HepG2 (cell line): ENCODE data around the gene IFNG-AS1. TPM values are rescaled to one million over a fixed set of nuclear protein-coding genes. Genes with fewer than 3 reads are reported as not detected.

Source experiments
- ATAC-seq: fragments of 200-7000 bp; cut with Tn5 transposase; 3 replicates; pipeline ENCODE4 v1.9.1; 2020; ENCODE audit warnings: mild to moderate bottlenecking, moderate library complexity
- BruUV-seq: library from RNA; stranded (reverse); fragments of 400-500 nt; replicated peaks from 2 replicates; lab custom pipeline; 2021; lab: Mats Ljungman, UMichigan
- CTCF ChIA-PET: fragments of 300-600 bp; formaldehyde crosslinking; extraction: SDS; loops from one replicate; lab custom pipeline; 2021; ENCODE audit warnings: low total read pairs, inconsistent platforms, low intra/inter-chr PET ratio; lab: Yijun Ruan, JAX
- POLR2A ChIA-PET: fragments of 350-600 bp; sonication (Branson Sonifier 250); formaldehyde crosslinking; loops from one replicate; lab custom pipeline; 2020; ENCODE audit warnings: antibody characterized with exemption, inconsistent platforms; lab: Yijun Ruan, JAX
- DNase-seq: peaks from one replicate; pipeline ENCODE4 v3.0.0-alpha.2; 2015; ENCODE audit warnings: low spot score
- FAIRE-seq: peaks from 3 replicates; lab custom pipeline; 2011; peaks lifted over from hg19 to GRCh38; lab: Jason Lieb, UNC
- H2AFZ ChIP-seq: one replicate; pipeline ENCODE4 v1.6.1; 2011; ENCODE audit warnings: low read length, inconsistent platforms
- H3K27ac ChIP-seq: fragments of 300-600 bp; 3 replicates; pipeline ENCODE4 v1.8.0; 2011; ENCODE audit warnings: mixed run types, mild to moderate bottlenecking, mixed read lengths, low read length, inconsistent platforms; ENCODE audit not compliant: insufficient read depth; ENCODE audit errors: extremely low read length
- H3K27me3 ChIP-seq, 2 experiments: fragments of 200-600 bp in 1 of 2; 2 replicates in 1 of 2; 3 replicates in 1 of 2; pipeline versions ENCODE4 v1.6.0 to v1.8.0; 2011; ENCODE audit warnings: low read length in 2 of 2, mild to moderate bottlenecking in 2 of 2, moderate library complexity in 2 of 2, inconsistent platforms in 1 of 2; ENCODE audit not compliant: insufficient read depth in 2 of 2, control insufficient read depth in 1 of 2
- H3K36me3 ChIP-seq, 2 experiments: fragments of 200-600 bp in 1 of 2; replicated peaks in 1 of 2; 2 replicates in 1 of 2; 3 replicates in 1 of 2; pipeline versions ENCODE4 v1.5.1 to v1.8.0; 2011; ENCODE audit warnings: low read length in 2 of 2, inconsistent platforms in 1 of 2; ENCODE audit not compliant: insufficient read depth in 2 of 2, control insufficient read depth in 1 of 2
- H3K4me1 ChIP-seq: 2 replicates; pipeline ENCODE4 v1.5.1; 2012; ENCODE audit warnings: low read length, inconsistent platforms; ENCODE audit not compliant: insufficient read depth
- H3K4me2 ChIP-seq: 2 replicates; pipeline ENCODE4 v1.6.0; 2011; ENCODE audit warnings: low read depth, low read length, inconsistent platforms
- H3K4me3 ChIP-seq, 3 experiments: fragments of 200-600 bp in 1 of 3; sonication (generic), shearing (Covaris generic) in 1 of 3; replicated peaks in 1 of 3; 2 replicates each; pipeline ENCODE4 v1.5.1; 2011 to 2016; ENCODE audit warnings: low read length in 3 of 3, inconsistent platforms in 2 of 3, low read depth in 2 of 3, mild to moderate bottlenecking in 2 of 3, control low read depth in 1 of 3, mixed read lengths in 1 of 3; ENCODE audit not compliant: insufficient read depth in 1 of 3
- H3K79me2 ChIP-seq: one replicate; pipeline ENCODE4 v1.6.1; 2011; ENCODE audit warnings: low read length, inconsistent platforms; ENCODE audit not compliant: insufficient read depth
- H3K9ac ChIP-seq: 2 replicates; pipeline ENCODE4 v1.6.0; 2011; ENCODE audit warnings: mild to moderate bottlenecking, low read depth, low read length, inconsistent platforms; ENCODE audit not compliant: insufficient read depth
- H3K9me3 ChIP-seq: 2 replicates; pipeline ENCODE4 v1.5.1; 2012; ENCODE audit warnings: mild to moderate bottlenecking, low read length
- H4K20me1 ChIP-seq: 2 replicates; pipeline ENCODE4 v1.6.0; 2011; ENCODE audit warnings: inconsistent platforms, mild to moderate bottlenecking, low read length, moderate library complexity; ENCODE audit not compliant: insufficient read depth
- CBX1 ChIP-seq: IDR thresholded peaks from one replicate; pipeline ENCODE4 v1.6.1; 2016; ENCODE audit warnings: antibody characterized with exemption, low read depth
- LCORL ChIP-seq, 2 experiments: fragments of 450-650 bp in 1 of 2; sonication (generic) in 1 of 2; formaldehyde crosslinking in 1 of 2; IDR thresholded peaks; 2 replicates each; pipeline versions ENCODE4 v1.5.0 to v1.6.1; 2017 to 2020; ENCODE audit warnings: antibody characterized with exemption in 1 of 2, missing genetic modification reagents in 1 of 2
- POGZ ChIP-seq: sonication (generic); formaldehyde crosslinking; IDR thresholded peaks from 2 replicates; pipeline ENCODE4 v1.4.0; 2020; ENCODE audit warnings: mild to moderate bottlenecking, missing genetic modification reagents
- SALL1 ChIP-seq: sonication (generic); formaldehyde crosslinking; IDR thresholded peaks from 2 replicates; pipeline ENCODE4 v1.8.0; 2022; ENCODE audit warnings: mild to moderate bottlenecking, missing genetic modification reagents
- WGBS: methylation state at CpG from one replicate; pipeline ENCODE4 v1.1.6; 2017; ENCODE audit warnings: low lambda C conversion rate; 5-methylcytosine and 5-hydroxymethylcytosine counted together
- in situ Hi-C: cut with HindIII; loops from 2 replicates; pipeline ENCODE4 v1.10.0; 2017; ENCODE audit warnings: low pct_unique_long_range_greater_than_20kb; ENCODE audit not compliant: extremely low pct_ligation_motif_present
- intact Hi-C: fragments of 100-400 bp; cut with micrococcal nuclease; formaldehyde crosslinking; loops from one replicate; pipeline ENCODE4 v1.10.0; 2022; ENCODE audit not compliant: unreplicated experiment
- polyA plus RNA-seq, 8 experiments: library from polyadenylated mRNA; depleted of rRNA in 3 of 8; stranded (reverse) in 7 of 8; unstranded in 1 of 8; fragments of >200 nt; fragmentation: Illumina TruSeq in 4 of 8; extraction: Trizol in 4 of 8; gene quantifications; 2 replicates each; pipeline versions ENCODE4 v1.2.1 to v1.2.3, GENCODE V29; 2011 to 2016; ENCODE audit warnings: low read depth in 4 of 8, missing spikeins in 1 of 8, mixed read lengths in 1 of 8; ENCODE audit not compliant: insufficient read depth in 1 of 8
- total RNA-seq, 5 experiments: library from RNA; depleted of rRNA; stranded (reverse); fragments of >200 nt; fragmentation: Illumina TruSeq; extraction: Trizol; gene quantifications; 2 replicates each; pipeline ENCODE4 v1.2.3, GENCODE V29; 2016; ENCODE audit warnings: low read depth in 1 of 5
- TF ChIP-seq, protein P1 (sequence below): sonication (generic); formaldehyde crosslinking; IDR thresholded peaks from one replicate; pipeline ENCODE4 v1.5.1; 2020; ENCODE audit warnings: mild to moderate bottlenecking, missing genetic modification reagents; ENCODE audit errors: not compliant biosample characterization

The IFNG-AS1 gene
- total and polyA plus RNA-seq, 2 of the 13 experiments (the other 11 are each of a cell fraction or from before 2014, with no cell fraction given) = not detected

DNA sequence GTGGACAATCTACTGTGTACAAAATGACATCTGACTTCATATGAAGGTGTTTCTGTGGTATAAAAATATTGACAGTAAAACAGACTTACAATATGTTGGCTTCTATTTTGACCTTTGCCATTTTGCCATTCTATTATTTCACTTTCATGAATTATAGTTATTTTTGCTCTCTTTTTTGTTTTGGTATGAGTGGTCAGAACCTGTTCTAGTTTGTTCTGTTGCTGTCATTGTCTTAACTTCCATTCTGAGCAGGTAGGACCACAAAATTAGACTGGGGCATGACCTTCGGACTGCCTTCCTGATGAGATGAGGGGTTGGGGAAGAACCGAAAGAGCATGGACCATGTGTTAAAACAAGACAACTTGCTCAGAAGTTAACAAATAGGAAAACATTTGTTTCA, 36.5 kb upstream of the IFNG-AS1 start (continued):
- TF ChIP-seq, protein P1, sequence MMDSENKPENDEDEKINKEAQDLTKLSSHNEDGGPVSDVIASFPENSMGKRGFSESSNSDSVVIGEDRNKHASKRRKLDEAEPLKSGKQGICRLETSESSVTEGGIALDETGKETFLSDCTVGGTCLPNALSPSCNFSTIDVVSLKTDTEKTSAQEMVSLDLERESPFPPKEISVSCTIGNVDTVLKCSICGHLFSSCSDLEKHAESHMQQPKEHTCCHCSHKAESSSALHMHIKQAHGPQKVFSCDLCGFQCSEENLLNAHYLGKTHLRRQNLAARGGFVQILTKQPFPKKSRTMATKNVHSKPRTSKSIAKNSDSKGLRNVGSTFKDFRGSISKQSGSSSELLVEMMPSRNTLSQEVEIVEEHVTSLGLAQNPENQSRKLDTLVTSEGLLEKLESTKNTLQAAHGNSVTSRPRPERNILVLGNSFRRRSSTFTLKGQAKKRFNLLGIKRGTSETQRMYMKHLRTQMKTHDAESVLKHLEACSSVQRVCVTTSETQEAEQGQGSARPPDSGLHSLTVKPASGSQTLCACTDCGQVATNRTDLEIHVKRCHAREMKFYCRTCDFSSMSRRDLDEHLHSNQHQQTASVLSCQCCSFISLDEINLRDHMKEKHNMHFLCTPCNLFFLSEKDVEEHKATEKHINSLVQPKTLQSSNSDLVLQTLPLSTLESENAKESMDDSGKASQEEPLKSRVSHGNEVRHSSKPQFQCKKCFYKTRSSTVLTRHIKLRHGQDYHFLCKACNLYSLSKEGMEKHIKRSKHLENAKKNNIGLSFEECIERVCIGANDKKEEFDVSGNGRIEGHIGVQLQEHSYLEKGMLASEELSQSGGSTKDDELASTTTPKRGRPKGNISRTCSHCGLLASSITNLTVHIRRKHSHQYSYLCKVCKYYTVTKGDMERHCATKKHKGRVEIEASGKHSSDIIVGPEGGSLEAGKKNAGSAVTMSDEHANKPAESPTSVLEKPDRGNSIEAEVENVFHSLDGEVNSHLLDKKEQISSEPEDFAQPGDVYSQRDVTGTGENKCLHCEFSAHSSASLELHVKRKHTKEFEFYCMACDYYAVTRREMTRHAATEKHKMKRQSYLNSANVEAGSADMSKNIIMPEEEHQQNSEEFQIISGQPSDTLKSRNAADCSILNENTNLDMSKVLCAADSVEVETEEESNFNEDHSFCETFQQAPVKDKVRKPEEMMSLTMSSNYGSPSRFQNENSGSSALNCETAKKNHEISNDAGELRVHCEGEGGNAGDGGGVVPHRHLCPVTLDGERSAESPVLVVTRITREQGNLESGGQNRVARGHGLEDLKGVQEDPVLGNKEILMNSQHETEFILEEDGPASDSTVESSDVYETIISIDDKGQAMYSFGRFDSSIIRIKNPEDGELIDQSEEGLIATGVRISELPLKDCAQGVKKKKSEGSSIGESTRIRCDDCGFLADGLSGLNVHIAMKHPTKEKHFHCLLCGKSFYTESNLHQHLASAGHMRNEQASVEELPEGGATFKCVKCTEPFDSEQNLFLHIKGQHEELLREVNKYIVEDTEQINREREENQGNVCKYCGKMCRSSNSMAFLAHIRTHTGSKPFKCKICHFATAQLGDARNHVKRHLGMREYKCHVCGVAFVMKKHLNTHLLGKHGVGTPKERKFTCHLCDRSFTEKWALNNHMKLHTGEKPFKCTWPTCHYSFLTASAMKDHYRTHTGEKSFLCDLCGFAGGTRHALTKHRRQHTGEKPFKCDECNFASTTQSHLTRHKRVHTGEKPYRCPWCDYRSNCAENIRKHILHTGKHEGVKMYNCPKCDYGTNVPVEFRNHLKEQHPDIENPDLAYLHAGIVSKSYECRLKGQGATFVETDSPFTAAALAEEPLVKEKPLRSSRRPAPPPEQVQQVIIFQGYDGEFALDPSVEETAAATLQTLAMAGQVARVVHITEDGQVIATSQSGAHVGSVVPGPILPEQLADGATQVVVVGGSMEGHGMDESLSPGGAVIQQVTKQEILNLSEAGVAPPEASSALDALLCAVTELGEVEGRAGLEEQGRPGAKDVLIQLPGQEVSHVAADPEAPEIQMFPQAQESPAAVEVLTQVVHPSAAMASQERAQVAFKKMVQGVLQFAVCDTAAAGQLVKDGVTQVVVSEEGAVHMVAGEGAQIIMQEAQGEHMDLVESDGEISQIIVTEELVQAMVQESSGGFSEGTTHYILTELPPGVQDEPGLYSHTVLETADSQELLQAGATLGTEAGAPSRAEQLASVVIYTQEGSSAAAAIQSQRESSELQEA (CRISPR knock-in tag) = no peak
- TF ChIP-seq, all 625 proteins: peak for 0

DNA sequence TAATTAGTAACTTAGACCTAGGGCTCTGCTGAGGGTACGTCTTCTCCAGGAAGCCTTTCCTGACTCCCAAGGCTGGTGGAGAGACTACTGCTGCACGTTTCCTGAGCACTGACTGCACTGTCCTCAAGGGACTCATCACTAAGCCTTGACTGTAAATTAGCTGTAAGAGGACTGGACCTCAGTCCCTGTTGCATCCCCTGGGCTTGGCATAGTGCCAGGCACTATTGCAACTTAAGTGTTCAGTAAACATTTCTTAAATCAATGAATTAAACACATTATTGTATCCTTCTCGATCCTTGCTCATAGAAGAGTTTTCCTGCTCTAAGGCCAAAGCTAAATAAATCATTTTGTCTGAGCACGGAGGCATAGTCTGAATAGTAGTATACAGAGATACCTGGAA, 31.9 kb upstream of the IFNG-AS1 start:
- Histone ChIP-seq H3K4me3 (no peak overlapping the region), H3K4me1 (no peaks in the 10 kb centered on the region), H3K79me2 (no peaks in the 10 kb centered on the region), H3K9me3 (no peaks in the 10 kb centered on the region), H3K36me3 (no peaks in the 10 kb centered on the region), H3K9ac (no peak overlapping the region), H4K20me1 (no peaks in the 10 kb centered on the region), H3K27me3 (no peaks in the 10 kb centered on the region), H2AFZ (no peak overlapping the region), H3K4me2 (no peak overlapping the region), H3K27ac (no peak overlapping the region)
- in situ Hi-C loops = no loop called here
- TF ChIP-seq POGZ (CRISPR knock-in tag) = no peak
- TF ChIP-seq LCORL (IDR thresholded peaks at IDR 0.05) = peak; percentile 70; the same call in 1 of the 2 replicates
- TF ChIP-seq LCORL (CRISPR knock-in tag; IDR thresholded peaks at IDR 0.05) = no peak
- TF ChIP-seq SALL1 (CRISPR knock-in tag) = no peak
- TF ChIP-seq CBX1 = no peak
- ChIA-PET POLR2A (no interaction called here), CTCF (no interaction called here)
- 0% methylated on average over 2 of the region's 4 CpGs for WGBS
- DNase-seq (no peak), FAIRE-seq (no peak), ATAC-seq (no peak)
- no TSS peak for BruUV-seq
- intact Hi-C loops = no loop called here
